HG03558 (cell line): Measurements from ENCODE around the gene SZT2.
A peak's percentile ranks its signal among the peaks of the same experiment; 100 is the strongest.

ENCODE experiments used
- ATAC-seq: cut with Tn5 transposase; IDR thresholded peaks from one replicate; pipeline ENCODE4 v1.9.1; 2021; ENCODE audit warnings: moderate number of reproducible peaks; ENCODE audit not compliant: unreplicated experiment; ENCODE audit errors: extremely low read depth

The SZT2 gene

GRCh38 chr1:43389326-43390313, at the start of gene SZT2, which contains the start of gene MED8:
Gene SZT2 (plus strand): TSS chr1:43389899. CDS start chr1:43389969, 70 bp downstream.
Gene MED8 (minus strand): TSS chr1:43389800. CDS start chr1:43389764, 36 bp downstream.
- ATAC-seq, result peak; percentile 66

GRCh38 chr1:43340559-43340958, 49.1 kb upstream of the SZT2 start:
- no peak for ATAC-seq

GRCh38 chr1:43344267-43344850, 45.3 kb upstream of the SZT2 start:
- no peak for ATAC-seq

- ATAC-seq, result no peak
Measured at GRCh38 chr1:43345120-43345519, 44.6 kb upstream of the SZT2 start.

DNA sequence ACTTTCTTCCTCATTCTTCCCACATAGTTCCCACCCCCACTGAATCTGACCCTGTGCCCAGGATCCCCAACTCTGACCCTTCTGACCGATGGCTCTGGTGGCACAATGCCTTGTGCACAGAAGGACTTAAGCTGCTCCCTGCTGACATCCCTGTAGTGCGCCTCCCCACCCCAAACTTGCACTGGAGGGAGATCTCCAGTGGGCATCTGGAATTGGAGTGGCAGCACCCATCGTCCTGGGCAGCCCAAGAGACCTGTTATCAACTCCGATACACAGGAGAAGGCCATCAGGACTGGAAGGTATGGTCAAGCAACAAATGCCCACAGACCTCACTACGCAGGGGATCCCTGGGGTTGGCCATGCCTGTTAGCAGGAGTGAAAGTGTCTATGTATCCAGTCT, 43.1 kb upstream of the SZT2 start:
- ATAC-seq, result no peak

- no peak for ATAC-seq
Measured at GRCh38 chr1:43348343-43348808, 41.3 kb upstream of the SZT2 start.

DNA sequence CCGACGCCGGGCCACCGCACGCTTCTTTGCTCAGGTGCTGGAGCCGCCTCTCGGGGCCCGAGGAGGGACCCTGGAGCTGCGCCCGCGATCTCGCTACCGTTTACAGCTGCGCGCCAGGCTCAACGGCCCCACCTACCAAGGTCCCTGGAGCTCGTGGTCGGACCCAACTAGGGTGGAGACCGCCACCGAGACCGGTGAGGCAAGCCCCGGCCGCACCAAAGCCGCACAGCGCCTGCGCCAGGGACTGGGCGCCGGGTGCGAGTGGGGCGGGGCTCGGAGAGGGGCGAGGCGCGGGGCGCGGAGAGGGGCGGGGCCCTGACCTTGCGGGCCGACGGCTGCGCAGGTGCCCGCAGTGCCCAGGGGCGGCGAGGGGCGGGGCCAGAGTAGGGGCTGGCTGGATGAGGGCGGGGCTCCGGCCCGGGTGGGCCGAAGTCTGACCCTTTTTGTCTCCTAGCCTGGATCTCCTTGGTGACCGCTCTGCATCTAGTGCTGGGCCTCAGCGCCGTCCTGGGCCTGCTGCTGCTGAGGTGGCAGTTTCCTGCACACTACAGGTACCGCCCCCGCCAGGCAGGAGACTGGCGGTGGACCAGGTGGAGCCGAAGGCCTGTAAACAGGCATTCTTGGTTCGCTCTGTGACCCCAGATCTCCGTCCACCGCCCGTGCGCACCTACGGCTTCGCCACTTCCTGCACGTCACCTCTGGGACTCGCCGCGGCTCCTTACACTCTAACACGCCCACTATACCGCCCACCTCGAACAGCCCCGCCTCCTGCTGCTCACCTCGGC, 40.7 kb upstream of the SZT2 start:
- ATAC-seq, result no peak

GRCh38 chr1:43349594-43350306, 39.9 kb upstream of the SZT2 start:
- ATAC-seq, result no peak

GRCh38 chr1:43350976-43351375, 38.7 kb upstream of the SZT2 start:
- ATAC-seq, result no peak

DNA sequence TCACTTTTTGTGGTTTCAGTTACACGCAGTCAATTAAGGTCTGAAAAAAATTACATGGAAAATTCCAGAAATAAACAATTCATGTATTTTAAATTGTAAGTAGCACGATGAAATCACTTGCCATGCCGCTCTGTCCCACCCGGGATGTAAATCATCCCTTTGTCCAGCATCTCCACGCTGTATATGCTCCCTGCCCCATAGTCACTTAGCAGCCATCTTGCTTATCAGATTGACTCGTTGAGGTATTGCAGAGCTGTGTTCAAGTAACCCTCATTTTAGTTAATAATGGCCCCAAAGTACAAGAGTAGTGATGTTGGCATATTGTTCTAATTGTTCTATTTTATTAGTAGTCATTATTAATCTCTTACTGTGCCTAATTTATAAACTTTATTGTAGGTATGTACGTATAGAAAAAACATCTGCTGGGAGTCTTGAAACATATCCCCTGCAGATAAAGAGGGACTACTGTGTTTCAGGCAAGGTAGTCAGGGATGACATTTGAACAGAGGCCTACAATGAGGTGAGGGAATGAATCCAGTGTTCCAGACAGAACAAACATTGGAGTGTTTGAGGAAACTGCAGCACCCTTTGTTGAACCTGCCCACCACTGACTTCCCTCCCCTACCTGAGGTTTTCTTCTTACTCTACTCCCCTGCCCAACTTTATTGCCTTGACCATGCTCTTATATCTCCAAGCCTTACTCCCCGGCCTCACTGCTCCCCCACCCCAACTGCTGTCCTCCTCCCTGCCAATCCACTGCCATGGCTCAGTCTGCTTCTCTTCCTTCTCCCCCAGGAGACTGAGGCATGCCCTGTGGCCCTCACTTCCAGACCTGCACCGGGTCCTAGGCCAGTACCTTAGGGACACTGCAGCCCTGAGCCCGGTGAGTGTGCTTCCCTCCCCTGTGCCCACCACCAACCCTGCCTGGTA, 38.0 kb upstream of the SZT2 start:
- no peak for ATAC-seq

- no peak for ATAC-seq
Measured at GRCh38 chr1:43352351-43352705, 37.4 kb upstream of the SZT2 start.

DNA sequence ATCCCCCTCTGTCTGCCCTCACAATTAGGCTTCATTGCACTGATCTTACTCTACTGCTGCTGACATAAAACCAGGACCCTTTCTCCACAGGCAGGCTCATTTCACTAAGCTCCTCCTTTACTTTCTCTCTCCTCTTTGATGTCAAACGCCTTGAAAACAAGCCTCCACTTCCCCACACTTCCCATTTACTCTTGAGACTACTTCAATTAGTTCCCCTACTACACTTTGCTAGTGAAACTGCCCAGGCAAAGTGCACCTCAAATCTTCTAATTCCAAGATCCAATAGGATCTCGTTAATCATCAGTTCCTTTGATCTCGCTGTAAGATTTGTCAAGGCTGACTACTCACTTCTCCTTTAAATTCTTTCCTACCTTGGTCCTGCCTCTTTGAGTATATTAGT, 36.8 kb upstream of the SZT2 start:
- no peak for ATAC-seq

DNA sequence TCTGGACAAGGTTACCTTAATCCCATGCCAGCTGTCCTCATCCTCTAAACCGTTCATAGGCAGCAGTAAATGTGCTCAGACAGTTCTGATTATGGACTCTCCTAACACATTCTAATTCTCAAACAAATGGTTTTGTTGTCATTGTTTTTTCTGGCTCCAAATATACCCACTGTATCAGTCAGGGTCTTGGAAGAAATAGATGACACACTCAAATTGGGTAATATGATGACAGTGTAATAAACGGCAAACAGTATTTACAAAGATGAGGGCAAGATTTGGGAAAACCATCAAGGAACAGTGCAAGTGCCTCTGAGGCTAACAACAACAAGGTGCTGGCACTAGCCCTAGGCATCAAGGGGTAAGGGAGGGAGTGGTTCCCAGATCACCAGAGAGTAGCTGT, 35.2 kb upstream of the SZT2 start:
- ATAC-seq, result no peak

DNA sequence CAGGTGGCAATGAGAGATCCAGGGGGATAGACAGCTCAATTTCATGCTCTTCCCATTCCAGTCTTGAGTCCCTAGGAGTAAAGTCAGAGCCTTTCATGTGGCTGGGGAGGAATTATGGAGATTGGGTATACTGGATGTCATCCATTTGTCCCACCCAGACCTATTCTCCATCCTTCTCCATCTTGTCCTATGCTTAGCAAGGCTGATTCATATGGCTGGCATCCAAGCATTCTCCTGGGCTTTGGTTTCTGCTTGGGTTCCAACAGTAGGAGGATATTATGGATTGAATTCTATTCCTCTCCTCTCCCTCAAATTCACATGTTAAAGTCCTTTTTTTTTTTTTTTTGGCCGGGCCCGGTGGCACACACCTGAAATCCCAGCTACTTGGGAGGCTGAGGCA, 34.8 kb upstream of the SZT2 start:
- no peak for ATAC-seq

GRCh38 chr1:43357251-43357650, 32.4 kb upstream of the SZT2 start:
- ATAC-seq, result no peak

GRCh38 chr1:43358121-43358745, 31.5 kb upstream of the SZT2 start:
- ATAC-seq, result no peak

DNA sequence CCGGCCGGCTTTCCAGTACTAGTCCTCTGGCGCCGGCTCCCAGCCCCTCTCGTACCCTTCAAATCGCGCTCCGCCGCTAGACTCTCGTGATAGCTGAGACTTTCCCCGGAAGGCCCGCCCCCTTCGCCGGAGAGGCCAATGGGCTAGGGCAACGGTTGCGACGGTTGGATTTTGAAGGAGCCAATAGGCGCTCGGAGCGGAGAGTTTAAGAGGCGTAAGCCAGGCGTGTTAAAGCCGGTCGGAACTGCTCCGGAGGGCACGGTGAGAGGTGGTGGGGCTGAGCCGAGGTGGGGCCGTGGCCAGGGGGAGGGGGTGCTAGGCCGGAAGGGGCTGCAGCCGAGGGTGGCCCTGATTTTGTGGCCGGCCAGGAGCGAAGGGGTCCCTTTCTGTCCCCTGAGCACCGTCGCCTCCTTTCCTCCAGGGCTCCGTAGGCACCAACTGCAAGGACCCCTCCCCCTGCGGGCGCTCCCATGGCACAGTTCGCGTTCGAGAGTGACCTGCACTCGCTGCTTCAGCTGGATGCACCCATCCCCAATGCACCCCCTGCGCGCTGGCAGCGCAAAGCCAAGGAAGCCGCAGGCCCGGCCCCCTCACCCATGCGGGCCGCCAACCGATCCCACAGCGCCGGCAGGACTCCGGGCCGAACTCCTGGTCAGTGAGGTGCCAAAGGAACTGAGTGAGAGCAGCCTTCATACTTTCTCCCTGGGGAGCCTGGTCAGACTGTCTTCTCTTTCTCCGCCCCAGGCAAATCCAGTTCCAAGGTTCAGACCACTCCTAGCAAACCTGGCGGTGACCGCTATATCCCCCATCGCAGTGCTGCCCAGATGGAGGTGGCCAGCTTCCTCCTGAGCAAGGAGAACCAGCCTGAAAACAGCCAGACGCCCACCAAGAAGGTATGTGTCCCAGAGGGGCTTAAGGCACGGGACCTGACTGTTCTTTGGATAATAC, 30.7 kb upstream of the SZT2 start, which contains the start of gene CDC20:
Gene CDC20, plus strand, starts transcription at position 236 of the 948 bp plus-strand sequence. Its CDS starts 235 bp downstream, at position 471.
- peak; percentile 83 for ATAC-seq
